ENCODE results near the gene FOXD4L6.
"Not testable (repeated sequence)": the region's sequence is repeated elsewhere in the genome, so short reads cannot be mapped to it uniquely, and the experiment has no call there.

FOXD4L6 gene

DNA sequence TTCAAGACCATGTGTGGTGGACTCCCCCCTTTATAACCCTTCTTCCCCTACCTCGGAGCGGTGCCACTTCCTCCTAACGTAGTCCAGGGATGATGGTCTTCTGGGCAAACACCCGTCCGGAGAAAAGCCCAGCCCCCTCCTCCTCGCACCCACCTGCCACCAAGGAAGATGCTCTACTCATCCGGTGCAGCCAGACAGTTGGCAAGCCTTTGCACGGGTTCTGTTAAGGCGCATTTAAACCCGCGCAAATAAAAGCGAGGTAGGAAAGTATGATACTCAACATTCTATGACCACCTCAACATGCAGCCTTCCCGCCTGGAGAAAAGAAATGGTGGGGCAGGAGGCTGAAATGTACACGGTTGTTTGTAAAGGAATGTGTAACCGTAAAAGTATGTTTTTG, at the start of gene FOXD4L6:
FOXD4L6 (minus strand) TSS at position 101 of the 400 bp plus-strand sequence. CDS start 298 bp downstream, outside the sequence.
- H3K9me3 Mint-ChIP-seq; ATAC-seq (replicated peaks; ENCODE audit: extremely low read depth, poor library complexity, severe bottlenecking); H3K27me3 Mint-ChIP-seq; H3K27ac Mint-ChIP-seq (ENCODE audit: low read depth); H3K4me1 Mint-ChIP-seq; H3K4me3 Mint-ChIP-seq; H3K36me3 Mint-ChIP-seq (ENCODE audit: insufficient read depth); DNase-seq (ENCODE audit: low spot score in 2 of 2): not testable (repeated sequence)

DNA sequence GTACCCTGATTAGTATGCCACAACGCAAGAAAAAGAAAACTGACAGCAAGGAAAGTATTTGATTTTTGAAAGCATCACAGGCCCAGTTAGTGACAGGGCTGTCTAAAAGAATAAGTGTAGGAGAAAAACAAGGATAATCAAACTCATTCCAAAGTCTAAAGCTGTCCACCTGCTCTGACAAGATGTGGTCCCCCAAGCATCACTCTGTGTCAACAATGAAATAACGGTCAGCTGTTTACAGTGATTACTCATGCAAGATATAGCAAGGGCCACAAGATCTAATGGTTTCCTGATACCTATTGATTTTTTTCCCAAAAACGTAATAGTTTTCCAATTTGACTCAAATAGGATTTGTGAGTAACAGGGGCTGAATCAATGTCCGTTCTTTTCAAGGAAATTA, 46.5 kb upstream of the FOXD4L6 start:
- not testable (repeated sequence) for H3K9me3 Mint-ChIP-seq; H3K27me3 Mint-ChIP-seq; H3K36me3 Mint-ChIP-seq (ENCODE audit: insufficient read depth); DNase-seq (ENCODE audit: low spot score in 2 of 2); H3K4me3 Mint-ChIP-seq; H3K27ac Mint-ChIP-seq (ENCODE audit: low read depth); ATAC-seq (replicated peaks; ENCODE audit: extremely low read depth, poor library complexity, severe bottlenecking); H3K4me1 Mint-ChIP-seq

DNA sequence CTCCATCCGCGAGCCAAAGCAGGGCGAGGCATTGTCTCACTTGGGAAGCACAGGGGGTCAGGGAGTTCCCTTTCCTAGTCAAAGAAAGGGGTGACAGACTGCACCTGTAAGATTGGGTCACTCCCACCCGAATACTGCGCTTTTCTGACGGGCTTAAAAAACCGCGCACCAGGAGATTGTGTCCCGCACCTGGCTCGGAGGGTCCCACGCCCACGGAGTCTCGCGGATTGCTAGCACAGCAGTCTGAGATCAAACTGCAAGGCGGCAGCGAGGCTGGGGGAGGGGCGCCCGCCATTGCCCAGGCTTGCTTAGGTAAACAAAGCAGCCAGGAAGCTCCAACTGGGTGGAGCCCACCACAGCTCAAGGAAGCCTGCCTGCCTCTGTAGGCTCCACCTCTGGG, 21.6 kb upstream of the FOXD4L6 start:
- ATAC-seq (replicated peaks; ENCODE audit: extremely low read depth, poor library complexity, severe bottlenecking); H3K4me1 Mint-ChIP-seq; H3K36me3 Mint-ChIP-seq (ENCODE audit: insufficient read depth); DNase-seq (ENCODE audit: low spot score in 2 of 2); H3K27me3 Mint-ChIP-seq; H3K27ac Mint-ChIP-seq (ENCODE audit: low read depth); H3K9me3 Mint-ChIP-seq; H3K4me3 Mint-ChIP-seq: not testable (repeated sequence)

DNA sequence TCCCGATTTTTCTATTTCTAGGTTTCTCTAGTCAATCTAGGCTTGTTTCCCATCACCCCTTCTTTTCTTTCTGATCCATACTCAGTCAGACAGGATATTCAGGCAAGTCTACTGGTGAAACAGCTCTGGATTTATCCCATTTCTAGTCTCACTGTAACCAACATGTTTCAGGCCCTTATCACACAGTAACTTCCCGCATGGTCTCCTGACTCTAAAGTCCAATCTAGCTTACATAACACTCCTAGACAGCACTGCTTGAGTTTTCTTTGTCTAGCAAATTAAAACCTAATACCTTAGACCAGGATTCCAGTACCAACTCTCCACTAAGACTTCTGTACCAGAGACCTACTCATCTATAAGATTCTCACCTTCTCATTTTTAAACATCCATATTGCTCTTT, 13.4 kb upstream of the FOXD4L6 start:
- not testable (repeated sequence) for H3K27ac Mint-ChIP-seq (ENCODE audit: low read depth); ATAC-seq (replicated peaks; ENCODE audit: extremely low read depth, poor library complexity, severe bottlenecking); DNase-seq (ENCODE audit: low spot score in 2 of 2)

DNA sequence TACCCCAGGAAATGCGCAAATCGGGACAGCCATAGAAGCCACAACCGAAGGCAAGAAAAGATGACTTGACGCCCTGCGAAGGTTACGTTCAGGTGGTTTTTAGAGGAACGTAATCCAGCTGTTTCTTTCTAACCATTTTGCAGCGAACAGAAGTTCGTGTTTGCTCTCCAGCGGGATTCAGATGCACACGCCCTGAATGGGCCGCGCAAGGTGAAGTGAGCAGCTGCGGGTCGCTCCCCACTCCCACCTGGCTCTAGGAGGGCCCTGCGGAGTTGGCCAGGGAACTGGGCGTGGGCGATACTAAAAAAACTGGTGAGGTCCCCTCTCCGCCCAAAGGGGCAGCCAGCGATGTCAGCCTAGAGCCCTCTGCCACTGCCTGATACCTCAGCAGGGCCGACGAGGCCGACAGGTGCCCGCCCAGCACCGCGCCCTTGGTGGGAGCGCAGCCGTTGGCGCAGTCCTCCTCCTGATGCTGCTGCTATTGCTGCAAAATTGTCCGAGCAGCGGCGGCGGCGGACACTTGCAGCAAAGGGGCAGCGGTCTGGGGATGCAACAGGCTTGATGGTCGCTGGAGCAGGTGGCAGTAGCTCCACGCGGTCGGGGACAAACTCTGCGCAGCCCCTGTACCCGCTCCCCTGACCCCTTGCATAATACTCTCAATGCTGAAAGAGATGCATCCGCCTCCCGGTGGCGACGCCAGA, 1.6 kb downstream of the FOXD4L6 start:
- not testable (repeated sequence) for H3K27ac Mint-ChIP-seq (ENCODE audit: low read depth); H3K4me3 Mint-ChIP-seq; DNase-seq (ENCODE audit: low spot score in 2 of 2); H3K36me3 Mint-ChIP-seq (ENCODE audit: insufficient read depth); ATAC-seq (replicated peaks; ENCODE audit: extremely low read depth, poor library complexity, severe bottlenecking); H3K4me1 Mint-ChIP-seq; H3K27me3 Mint-ChIP-seq; H3K9me3 Mint-ChIP-seq

More for the DNA sequence above, 13.4 kb upstream of the FOXD4L6 start:
- H3K9me3 Mint-ChIP-seq; H3K36me3 Mint-ChIP-seq (ENCODE audit: insufficient read depth); H3K27me3 Mint-ChIP-seq; H3K4me3 Mint-ChIP-seq; H3K4me1 Mint-ChIP-seq: not testable (repeated sequence)

DNA sequence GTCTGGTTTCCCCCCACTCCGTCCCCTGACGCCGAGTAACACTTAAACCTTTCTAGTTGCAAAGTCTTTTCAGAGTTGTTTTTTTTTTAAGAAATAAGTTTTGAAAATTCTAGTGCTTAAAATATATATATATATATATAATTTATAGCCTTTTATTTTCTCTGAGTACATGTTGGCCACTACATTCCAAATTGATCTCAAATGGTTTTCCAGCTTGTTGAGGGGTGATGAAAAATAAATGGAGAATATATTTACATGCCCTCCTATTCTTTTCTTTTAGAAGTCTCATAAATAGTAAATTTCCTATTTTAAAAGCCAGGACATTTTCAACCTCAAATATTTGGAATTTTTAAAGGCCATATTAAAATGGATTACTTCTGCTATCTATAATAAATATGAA, 2.5 kb downstream of the FOXD4L6 start:
- not testable (repeated sequence) for DNase-seq (ENCODE audit: low spot score in 2 of 2); H3K27me3 Mint-ChIP-seq; H3K9me3 Mint-ChIP-seq; H3K4me3 Mint-ChIP-seq; H3K27ac Mint-ChIP-seq (ENCODE audit: low read depth); H3K4me1 Mint-ChIP-seq; H3K36me3 Mint-ChIP-seq (ENCODE audit: insufficient read depth); ATAC-seq (replicated peaks; ENCODE audit: extremely low read depth, poor library complexity, severe bottlenecking)

DNA sequence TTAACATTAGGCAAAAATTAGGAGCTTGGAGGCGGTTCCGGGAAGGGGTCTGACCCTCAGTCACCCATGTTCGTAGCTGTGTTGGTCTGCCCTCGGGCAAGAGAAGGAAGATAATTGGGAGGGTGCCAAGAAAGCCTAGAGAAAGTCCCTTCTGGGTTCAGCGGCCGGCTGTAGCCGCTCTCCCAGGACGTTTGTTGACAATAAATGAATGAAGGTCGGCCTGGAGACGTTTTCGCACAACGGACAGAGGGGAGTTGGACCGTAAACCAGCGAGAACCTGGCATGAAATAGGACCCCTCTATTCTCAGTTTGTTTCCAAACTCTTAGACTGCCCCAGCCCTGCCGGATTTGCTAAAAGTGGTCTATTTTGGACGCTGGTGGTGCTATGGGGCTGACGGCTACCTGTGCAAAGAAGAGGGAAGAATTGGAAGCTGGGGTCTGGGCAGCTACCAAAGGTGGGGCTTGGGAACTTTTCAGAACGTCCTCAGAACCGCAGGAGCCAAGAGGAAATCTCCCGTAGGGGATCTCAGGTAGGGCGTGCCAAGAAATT, 3.3 kb downstream of the FOXD4L6 start:
- not testable (repeated sequence) for H3K9me3 Mint-ChIP-seq; H3K27me3 Mint-ChIP-seq; H3K27ac Mint-ChIP-seq (ENCODE audit: low read depth); H3K4me1 Mint-ChIP-seq; DNase-seq (ENCODE audit: low spot score in 2 of 2); H3K36me3 Mint-ChIP-seq (ENCODE audit: insufficient read depth); H3K4me3 Mint-ChIP-seq
- peak; percentile 32 for ATAC-seq (replicated peaks; ENCODE audit: extremely low read depth, poor library complexity, severe bottlenecking)

DNA sequence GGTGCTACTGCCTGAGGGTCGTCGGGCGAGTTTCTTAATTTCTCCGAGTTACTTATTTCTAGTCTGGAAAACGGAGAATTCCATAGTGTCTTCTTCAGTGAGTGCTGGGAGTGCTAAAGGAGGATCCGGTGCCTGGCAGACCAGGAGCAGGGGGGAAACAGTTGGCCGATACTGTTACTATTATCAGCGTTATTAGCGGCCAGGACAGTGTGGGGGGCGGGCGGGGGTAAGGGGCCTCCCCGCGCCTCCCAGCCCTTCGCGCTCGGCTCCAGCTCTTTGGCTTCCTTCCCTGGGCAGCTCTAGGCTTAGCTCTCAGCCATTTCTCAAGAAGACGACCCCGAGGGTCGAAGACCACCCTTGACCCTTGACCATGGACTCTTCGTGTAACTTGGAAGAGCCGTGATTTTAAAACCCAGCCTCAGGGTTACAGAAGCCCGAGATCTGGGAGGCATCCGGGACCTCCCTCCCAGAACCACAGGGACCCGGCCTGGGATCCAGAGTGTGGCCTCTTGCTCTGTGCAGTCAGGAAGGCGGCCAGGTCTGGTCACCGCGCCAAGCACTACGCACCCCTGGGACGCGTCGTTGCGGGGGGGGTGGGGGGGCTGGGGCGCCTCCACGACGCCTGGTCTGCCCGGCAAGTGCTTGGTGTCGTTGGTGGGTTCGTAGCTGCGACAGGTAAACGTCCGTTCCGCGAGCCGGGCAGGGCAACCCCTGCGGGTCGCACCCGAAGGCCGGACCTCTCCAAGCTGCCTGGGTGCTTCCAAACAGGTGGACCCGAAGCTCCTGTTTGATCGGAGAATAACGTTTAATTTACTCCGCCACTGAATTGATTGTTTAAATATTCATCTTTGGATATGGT, 4.0 kb downstream of the FOXD4L6 start:
- H3K4me1 Mint-ChIP-seq; H3K36me3 Mint-ChIP-seq (ENCODE audit: insufficient read depth); H3K4me3 Mint-ChIP-seq; H3K27me3 Mint-ChIP-seq; H3K27ac Mint-ChIP-seq (ENCODE audit: low read depth); DNase-seq (ENCODE audit: low spot score in 2 of 2); H3K9me3 Mint-ChIP-seq; ATAC-seq (replicated peaks; ENCODE audit: extremely low read depth, poor library complexity, severe bottlenecking): not testable (repeated sequence)

DNA sequence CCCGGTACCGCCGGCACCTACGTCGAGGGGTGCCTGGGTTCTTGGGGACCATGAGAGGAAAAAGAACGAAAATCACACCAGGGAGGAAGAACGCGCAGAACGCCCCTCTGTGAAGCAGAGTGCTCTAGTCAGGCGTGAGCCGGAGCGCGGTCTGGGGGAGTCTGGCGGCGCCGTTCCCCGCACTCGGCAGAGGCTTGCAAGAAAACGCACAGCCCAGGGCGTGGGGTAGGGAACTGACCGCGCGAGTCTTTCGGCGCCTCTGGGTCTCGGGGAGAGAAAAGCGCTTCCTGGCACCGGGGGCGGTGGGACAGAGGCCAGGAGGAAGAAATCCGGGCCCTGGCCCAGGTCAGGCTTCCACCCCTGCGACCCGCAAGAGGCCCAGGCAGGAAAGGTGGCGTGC, 4.7 kb downstream of the FOXD4L6 start:
- DNase-seq (ENCODE audit: low spot score in 2 of 2); H3K4me1 Mint-ChIP-seq; ATAC-seq (replicated peaks; ENCODE audit: extremely low read depth, poor library complexity, severe bottlenecking); H3K27me3 Mint-ChIP-seq; H3K27ac Mint-ChIP-seq (ENCODE audit: low read depth); H3K9me3 Mint-ChIP-seq; H3K4me3 Mint-ChIP-seq; H3K36me3 Mint-ChIP-seq (ENCODE audit: insufficient read depth): not testable (repeated sequence)

DNA sequence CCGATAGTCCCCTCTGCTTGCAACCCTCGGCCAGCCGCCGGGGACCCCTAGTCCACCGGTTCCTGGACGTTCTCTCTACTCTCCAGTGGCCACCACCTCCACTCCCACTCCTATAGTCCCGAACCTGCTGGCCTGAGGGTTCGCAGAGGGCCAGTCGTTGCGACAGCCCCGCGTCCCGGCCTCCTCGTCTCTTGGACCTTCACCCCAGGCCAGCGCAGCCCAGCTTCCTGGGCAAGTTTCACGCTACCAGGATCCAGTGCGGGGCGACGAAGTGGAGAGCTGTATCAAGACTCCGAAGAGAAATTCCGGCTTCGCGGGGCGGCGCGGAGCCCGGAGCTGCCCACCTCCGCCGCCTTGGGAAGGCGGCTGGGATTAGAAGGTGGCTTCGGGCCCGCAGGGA, 5.1 kb downstream of the FOXD4L6 start:
- ATAC-seq (replicated peaks; ENCODE audit: extremely low read depth, poor library complexity, severe bottlenecking); H3K36me3 Mint-ChIP-seq (ENCODE audit: insufficient read depth): not testable (repeated sequence)

DNA sequence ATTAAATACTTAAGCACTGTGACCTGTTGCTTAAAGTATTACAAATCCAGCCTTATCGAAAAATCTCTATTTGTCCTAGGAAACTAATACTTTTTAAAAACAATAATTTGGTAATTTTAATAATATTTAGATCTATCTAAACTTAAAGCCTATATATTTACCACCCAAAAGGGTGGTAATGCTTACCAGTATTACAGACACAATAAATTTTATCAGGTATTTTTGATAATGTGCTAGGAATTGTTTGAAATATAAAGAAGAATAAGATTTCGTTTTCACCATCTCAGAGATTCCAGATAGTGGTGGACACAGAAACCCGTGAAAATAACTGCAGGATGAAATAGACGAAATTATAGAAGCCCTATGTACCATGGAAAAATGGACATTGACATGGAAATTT, 7.8 kb downstream of the FOXD4L6 start:
- not testable (repeated sequence) for H3K4me1 Mint-ChIP-seq; H3K27me3 Mint-ChIP-seq; H3K4me3 Mint-ChIP-seq; ATAC-seq (replicated peaks; ENCODE audit: extremely low read depth, poor library complexity, severe bottlenecking); H3K36me3 Mint-ChIP-seq (ENCODE audit: insufficient read depth); DNase-seq (ENCODE audit: low spot score in 2 of 2); H3K27ac Mint-ChIP-seq (ENCODE audit: low read depth); H3K9me3 Mint-ChIP-seq

More for the DNA sequence above, 5.1 kb downstream of the FOXD4L6 start:
- H3K9me3 Mint-ChIP-seq; H3K4me3 Mint-ChIP-seq; H3K27ac Mint-ChIP-seq (ENCODE audit: low read depth); DNase-seq (ENCODE audit: low spot score in 2 of 2); H3K27me3 Mint-ChIP-seq; H3K4me1 Mint-ChIP-seq: not testable (repeated sequence)

DNA sequence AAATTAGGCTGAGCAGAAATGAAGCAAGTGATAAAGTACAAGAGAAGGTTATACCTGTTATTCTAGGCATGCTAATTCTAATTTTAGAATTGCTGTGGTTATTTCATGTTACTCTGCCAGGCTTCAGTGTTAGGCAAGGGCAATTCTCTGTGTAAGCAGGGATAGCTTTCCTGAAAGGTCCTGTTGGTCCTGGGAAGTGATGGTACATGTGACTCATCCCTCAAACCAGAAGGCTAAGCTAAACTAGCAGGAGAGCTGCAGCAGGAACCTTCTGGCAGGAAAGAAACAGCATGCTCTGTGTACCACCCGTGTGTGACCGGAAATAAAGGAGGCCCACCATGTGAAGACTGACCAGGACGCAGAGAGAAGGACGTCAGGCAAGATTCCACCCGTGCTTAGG, 8.8 kb downstream of the FOXD4L6 start:
- H3K4me3 Mint-ChIP-seq; H3K27ac Mint-ChIP-seq (ENCODE audit: low read depth); DNase-seq (ENCODE audit: low spot score in 2 of 2); ATAC-seq (replicated peaks; ENCODE audit: extremely low read depth, poor library complexity, severe bottlenecking); H3K9me3 Mint-ChIP-seq; H3K27me3 Mint-ChIP-seq; H3K36me3 Mint-ChIP-seq (ENCODE audit: insufficient read depth); H3K4me1 Mint-ChIP-seq: not testable (repeated sequence)

DNA sequence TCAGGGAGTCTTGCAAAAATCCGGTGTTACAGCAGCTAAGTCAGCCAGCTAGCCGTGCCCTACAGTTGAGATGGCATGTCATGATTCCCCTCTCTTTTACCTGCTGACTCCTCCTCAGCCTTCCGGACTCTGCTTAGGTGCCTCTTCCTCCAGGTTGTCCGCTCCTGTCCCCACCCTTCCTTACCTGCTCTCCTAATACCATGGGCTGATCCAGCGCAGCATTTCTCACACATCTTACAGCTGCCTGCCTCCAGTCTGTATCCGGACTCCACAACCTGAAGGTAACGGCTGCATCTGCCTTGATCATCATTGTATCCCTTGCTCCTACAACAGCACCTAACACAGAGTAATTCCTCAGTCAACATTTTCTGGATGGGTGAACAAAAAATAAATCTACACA, 9.2 kb downstream of the FOXD4L6 start:
- not testable (repeated sequence) for H3K27me3 Mint-ChIP-seq; H3K36me3 Mint-ChIP-seq (ENCODE audit: insufficient read depth); ATAC-seq (replicated peaks; ENCODE audit: extremely low read depth, poor library complexity, severe bottlenecking); H3K4me3 Mint-ChIP-seq; H3K4me1 Mint-ChIP-seq; DNase-seq (ENCODE audit: low spot score in 2 of 2); H3K9me3 Mint-ChIP-seq; H3K27ac Mint-ChIP-seq (ENCODE audit: low read depth)
